ENCODE results near the gene VCL. TPM values are rescaled to one million over a fixed set of nuclear protein-coding genes. Genes with fewer than 3 reads are reported as not detected.
A peak's percentile ranks its signal among the peaks of the same experiment; 100 is the strongest.
"Not testable (repeated sequence)": the region's sequence is repeated elsewhere in the genome, so short reads cannot be mapped to it uniquely, and the experiment has no call there.

VCL gene
- total RNA-seq, 2 experiments from 2014 or later = 18.5 to 19.7 TPM

GRCh38 chr10:74145133-74145532 is 147.2 kb downstream of the VCL start:
- Histone ChIP-seq H3K27ac (ENCODE audit: low read depth in 1 of 2, low read length in 2 of 2) (no peak overlapping the region), H3K27me3 (ENCODE audit: control insufficient read depth in 1 of 2, insufficient read depth in 2 of 2, low read length in 2 of 2) (no peaks in the 10 kb centered on the region), H3K4me1 (ENCODE audit: insufficient read depth, low read length) (peaks cover 14% of the 10 kb centered on the region), H3K4me3 (ENCODE audit: low read length) (no peak overlapping the region), H3K9me3 (ENCODE audit: control insufficient read depth in 1 of 2, insufficient read depth in 1 of 2, low read length in 2 of 2) (no peaks in the 10 kb centered on the region), H3K36me3 (ENCODE audit: insufficient read depth, low read length) (peaks cover 13% of the 10 kb centered on the region)
- H3K27me3 Mint-ChIP-seq = no peaks in the 10 kb centered on the region
- no peak for DNase-seq
- H3K4me1 Mint-ChIP-seq (ENCODE audit: low read depth) = peaks cover 34% of the 10 kb centered on the region
- POLR2A ChIA-PET = no interaction called here
- peaks cover 31% of the 10 kb centered on the region for H3K36me3 Mint-ChIP-seq (ENCODE audit: low read depth)
- CTCF ChIA-PET = interaction anchor here (1.0 kb wide), 1 partner anchor 10 kb away, joined by 3 read pairs; no protein-coding TSS in a partner anchor
- TF ChIP-seq CTCF (IDR thresholded peaks at IDR 0.05) = no peak
- H3K4me3 Mint-ChIP-seq = no peak overlapping the region
- no peaks in the 10 kb centered on the region for H3K9me3 Mint-ChIP-seq
- no peak for ATAC-seq (ENCODE audit: poor library complexity)
- no peak overlapping the region for H3K27ac Mint-ChIP-seq
- intact Hi-C loops (cut with DNase I, micrococcal nuclease) = no loop called here

GRCh38 chr10:74146980-74147379 is 149.1 kb downstream of the VCL start:
- ATAC-seq (ENCODE audit: poor library complexity); H3K9me3 ChIP-seq (ENCODE audit: control insufficient read depth in 1 of 2, insufficient read depth in 1 of 2, low read length in 2 of 2); H3K9me3 Mint-ChIP-seq; H3K4me3 Mint-ChIP-seq; H3K27me3 ChIP-seq (ENCODE audit: control insufficient read depth in 1 of 2, insufficient read depth in 2 of 2, low read length in 2 of 2); intact Hi-C loops (cut with DNase I, micrococcal nuclease); H3K4me3 ChIP-seq (ENCODE audit: low read length); POLR2A ChIA-PET; H3K27ac ChIP-seq (ENCODE audit: low read depth in 1 of 2, low read length in 2 of 2); H3K27me3 Mint-ChIP-seq; DNase-seq: not testable (repeated sequence)
- peaks cover 29% of the 10 kb centered on the region for H3K36me3 Mint-ChIP-seq (ENCODE audit: low read depth)
- H3K4me1 Mint-ChIP-seq (ENCODE audit: low read depth) = peaks cover 36% of the 10 kb centered on the region
- peaks cover 21% of the 10 kb centered on the region for H3K4me1 ChIP-seq (ENCODE audit: insufficient read depth, low read length)
- peaks cover 13% of the 10 kb centered on the region for H3K36me3 ChIP-seq (ENCODE audit: insufficient read depth, low read length)
- peak overlapping the region; percentile 28 for H3K27ac Mint-ChIP-seq
- CTCF ChIA-PET = interaction anchor here (0.7 to 1.4 kb wide), 2 partner anchors 30 to 88 kb away, joined by 3 to 4 read pairs; no protein-coding TSS in a partner anchor

- TF ChIP-seq CTCF (IDR thresholded peaks at IDR 0.05) = no peak
- H3K4me1 Mint-ChIP-seq (ENCODE audit: low read depth) = peaks cover 53% of the 10 kb centered on the region
- no peaks in the 10 kb centered on the region for H3K27me3 Mint-ChIP-seq
- no peaks in the 10 kb centered on the region for H3K9me3 ChIP-seq (ENCODE audit: control insufficient read depth in 1 of 2, insufficient read depth in 1 of 2, low read length in 2 of 2)
- no peak within 1 kb of the TSS for H3K4me3 Mint-ChIP-seq
- peak within 1 kb of the TSS; percentile 77 to 95 for H3K27ac ChIP-seq (ENCODE audit: low read depth in 1 of 2, low read length in 2 of 2)
- peak in 11 of 14 experiments; percentile 67 to 88 (median 76) for DNase-seq
- H3K4me3 ChIP-seq (ENCODE audit: low read length) = peak within 1 kb of the TSS; percentile 68
- peak; percentile 66 for ATAC-seq (ENCODE audit: poor library complexity)
- H3K4me1 ChIP-seq (ENCODE audit: insufficient read depth, low read length) = peaks cover 26% of the 10 kb centered on the region
- peaks cover 18% of the 10 kb centered on the region for H3K36me3 Mint-ChIP-seq (ENCODE audit: low read depth)
- no peaks in the 10 kb centered on the region for H3K27me3 ChIP-seq (ENCODE audit: control insufficient read depth in 1 of 2, insufficient read depth in 2 of 2, low read length in 2 of 2)
- H3K36me3 ChIP-seq (ENCODE audit: insufficient read depth, low read length) = peaks cover 7% of the 10 kb centered on the region
- peak within 1 kb of the TSS; percentile 70 for H3K27ac Mint-ChIP-seq
- no peaks in the 10 kb centered on the region for H3K9me3 Mint-ChIP-seq
- ChIA-PET CTCF (interaction anchor here (1.1 to 2.0 kb wide), 8 partner anchors 13 to 1085 kb away, joined by 3 to 11 read pairs (median 4); partner anchors contain the start of gene COMTD1), POLR2A (interaction anchor here (0.6 to 2.9 kb wide), 24 partner anchors 12 to 1060 kb away, joined by 3 to 58 read pairs (median 4); partner anchors contain the start of genes CAMK2G, CHCHD1, SAMD8 and VDAC2)
- intact Hi-C loops (cut with DNase I, micrococcal nuclease) = loop anchor here (1.0 to 10.0 kb wide), 11 partner anchors 62 to 1082 kb away; partner anchors contain the start of genes KAT6B (in 2 of the 2), CAMK2G (in 1 of the 2), CHCHD1 (in 1 of the 2) and SAMD8 (in 1 of the 2)
Observed at GRCh38 chr10:74150204-74150989, 152.5 kb downstream of the VCL start, which contains the start of gene AP3M1. TSS of gene AP3M1 (minus strand) at chr10:74150828. CDS start at chr10:74138379, 12,449 bp downstream.

Data from CD4-positive, alpha-beta T cell (primary cell).